Suprapubic skin (tissue), 4 donors: ENCODE measurements around the gene FMN1. TPM values are rescaled to one million over a fixed set of nuclear protein-coding genes. Genes with fewer than 3 reads are reported as not detected.

ENCODE experiments used
- DNase-seq, 2 donors: peaks; one replicate each; pipeline ENCODE4 v3.0.0-alpha.2; 2019; ENCODE audit warnings: low spot score in 2 of 2
- H3K27ac ChIP-seq: fragments of 200-600 bp; sonication (generic); one replicate; pipeline ENCODE4 v1.5.1; 2019
- H3K27me3 ChIP-seq: fragments of 200-600 bp; sonication (generic); one replicate; pipeline ENCODE4 v1.5.1; 2019
- H3K36me3 ChIP-seq: fragments of 200-600 bp; sonication (generic); one replicate; pipeline ENCODE4 v1.5.1; 2019
- H3K4me1 ChIP-seq: fragments of 200-600 bp; sonication (generic); one replicate; pipeline ENCODE4 v1.5.1; 2019
- H3K4me3 ChIP-seq: fragments of 200-600 bp; sonication (generic); one replicate; pipeline ENCODE4 v1.5.1; 2019; ENCODE audit warnings: mild to moderate bottlenecking
- H3K9me3 ChIP-seq: fragments of 200-600 bp; sonication (generic); one replicate; pipeline ENCODE4 v1.5.1; 2019
- CTCF ChIP-seq, 2 donors: fragments of 200-600 bp in 1 of 2; fragments of 450-650 bp in 1 of 2; sonication (generic) in 1 of 2; IDR thresholded peaks; one replicate each; pipeline ENCODE4 v1.5.1; 2016 to 2019; ENCODE audit warnings: antibody characterized with exemption in 2 of 2, mild to moderate bottlenecking in 1 of 2, moderate library complexity in 1 of 2
- EP300 ChIP-seq: sonication (generic); formaldehyde crosslinking; IDR thresholded peaks from one replicate; pipeline ENCODE4 v1.6.1; 2017; ENCODE audit warnings: antibody characterized with exemption
- POLR2A ChIP-seq, 2 donors: fragments of 450-650 bp; IDR thresholded peaks; one replicate each; pipeline ENCODE4 v1.6.1; 2017; ENCODE audit warnings: antibody characterized with exemption in 2 of 2, mild to moderate bottlenecking in 2 of 2, moderate library complexity in 2 of 2
- POLR2AphosphoS5 ChIP-seq, 3 donors: sonication (generic); formaldehyde crosslinking; IDR thresholded peaks; one replicate each; pipeline ENCODE4 v1.6.1; 2017; ENCODE audit warnings: antibody characterized with exemption in 3 of 3
- WGBS: methylation state at CpG from one replicate; pipeline ENCODE4 v1.1.5; 2018; 5-methylcytosine and 5-hydroxymethylcytosine counted together
- total RNA-seq, 4 donors: library from RNA; depleted of rRNA; stranded (reverse); fragments of >200 nt; gene quantifications; one replicate each; pipeline ENCODE4 v1.1.0, GENCODE V29; 2016

FMN1 gene
- total RNA-seq, 4 donors from 2014 or later = 19.8 to 47.3 (median 33.1) TPM

- H3K27me3 ChIP-seq = no peaks in the 10 kb centered on the region
- H3K36me3 ChIP-seq = no peaks in the 10 kb centered on the region
- TF ChIP-seq POLR2A (IDR thresholded peaks at IDR 0.05) (no peak), CTCF (IDR thresholded peaks at IDR 0.05) (peak; percentile 9 to 51)
- H3K9me3 ChIP-seq = no peaks in the 10 kb centered on the region
- no peaks in the 10 kb centered on the region for H3K4me1 ChIP-seq
- no peak overlapping the region for H3K27ac ChIP-seq
- 96% methylated on average over 3 of the region's 3 CpGs for WGBS
- no peak overlapping the region for H3K4me3 ChIP-seq
- DNase-seq = no peak
Observed at GRCh38 chr15:33215941-33216872, 21.7 kb upstream of the FMN1 start.

- TF ChIP-seq EP300 (no peak), POLR2AphosphoS5 (IDR thresholded peaks at IDR 0.05) (no peak), POLR2A (IDR thresholded peaks at IDR 0.05) (no peak), CTCF (IDR thresholded peaks at IDR 0.05) (no peak)
- Histone ChIP-seq H3K27ac (no peak overlapping the region), H3K4me3 (no peak overlapping the region), H3K36me3 (no peaks in the 10 kb centered on the region), H3K4me1 (no peaks in the 10 kb centered on the region), H3K27me3 (no peaks in the 10 kb centered on the region), H3K9me3 (no peaks in the 10 kb centered on the region)
- DNase-seq = peak; percentile 68 to 80
- 44% methylated on average over 3 of the region's 3 CpGs for WGBS
Observed at GRCh38 chr15:33211176-33211808, 16.8 kb upstream of the FMN1 start.

- Histone ChIP-seq H3K27me3 (no peaks in the 10 kb centered on the region), H3K4me1 (no peaks in the 10 kb centered on the region), H3K36me3 (no peaks in the 10 kb centered on the region), H3K27ac (no peak overlapping the region), H3K9me3 (no peaks in the 10 kb centered on the region), H3K4me3 (no peak overlapping the region)
- WGBS = 74% methylated on average over 2 of the region's 2 CpGs
- TF ChIP-seq POLR2AphosphoS5 (IDR thresholded peaks at IDR 0.05) (no peak), POLR2A (IDR thresholded peaks at IDR 0.05) (no peak), CTCF (IDR thresholded peaks at IDR 0.05) (no peak), EP300 (no peak)
- DNase-seq = no peak
Observed at GRCh38 chr15:33209575-33210481, 15.3 kb upstream of the FMN1 start.

GRCh38 chr15:33207646-33208045, 13.1 kb upstream of the FMN1 start:
- TF ChIP-seq POLR2A (IDR thresholded peaks at IDR 0.05) = no peak
- no peak for TF ChIP-seq EP300
- no peak for TF ChIP-seq POLR2AphosphoS5 (IDR thresholded peaks at IDR 0.05)
- no peak for TF ChIP-seq CTCF (IDR thresholded peaks at IDR 0.05)
- Histone ChIP-seq H3K9me3 (no peaks in the 10 kb centered on the region), H3K27ac (no peak overlapping the region), H3K4me1 (no peaks in the 10 kb centered on the region), H3K4me3 (no peak overlapping the region), H3K36me3 (no peaks in the 10 kb centered on the region), H3K27me3 (no peaks in the 10 kb centered on the region)
- DNase-seq = no peak
- WGBS = 72% methylated on average over 4 of the region's 4 CpGs
